T-cell (primary cell): Measurements from ENCODE around the gene OR1D5. TPM values are rescaled to one million over a fixed set of nuclear protein-coding genes. Genes with fewer than 3 reads are reported as not detected.
A peak's percentile ranks its signal among the peaks of the same experiment; 100 is the strongest.
"Not testable (repeated sequence)": the region's sequence is repeated elsewhere in the genome, so short reads cannot be mapped to it uniquely, and the experiment has no call there.

ENCODE experiments used
- ATAC-seq, 4 experiments: fragments of 200-7000 bp in 3 of 4; fragments of 150-1000 bp in 1 of 4; cut with Tn5 transposase; replicated peaks in 1 of 4; 1 replicate in 3 of 4; 2 replicates in 1 of 4; pipeline ENCODE4 v1.10.0; 2021; ENCODE audit warnings: moderate library complexity in 3 of 4, mild to moderate bottlenecking in 2 of 4, moderate number of reproducible peaks in 1 of 4
- CTCF ChIA-PET, 2 donors: fragments of 300-600 bp; sonication (Branson Sonifier 250); formaldehyde crosslinking; loops; one replicate each; lab custom pipeline; 2022; ENCODE audit warnings: antibody characterized with exemption in 2 of 2; lab: Charles Lee
- POLR2A ChIA-PET, 2 donors: fragments of 300-600 bp; sonication (Branson Sonifier 250); formaldehyde crosslinking; loops; one replicate each; lab custom pipeline; 2022; ENCODE audit warnings: antibody characterized with exemption in 2 of 2; lab: Charles Lee
- DNase-seq, 35 experiments: peaks; one replicate each; pipeline versions ENCODE4 v3.0.0 to v3.0.0-alpha.2; 2013 to 2023
- H3K27ac ChIP-seq: one replicate; pipeline ENCODE4 v1.5.1; 2013; ENCODE audit warnings: low read length
- H3K27me3 ChIP-seq, 2 experiments: replicated peaks in 1 of 2; 1 replicate in 1 of 2; 2 replicates in 1 of 2; pipeline versions ENCODE4 v1.6.1 to v1.7.0; 2013; ENCODE audit warnings: low read length in 1 of 2, mixed read lengths in 1 of 2; ENCODE audit not compliant: control insufficient read depth in 2 of 2, insufficient read depth in 2 of 2; ENCODE audit errors: extremely low read depth in 1 of 2
- H3K36me3 ChIP-seq, 2 donors: 1 replicate in 1 of 2; 2 replicates in 1 of 2; pipeline versions ENCODE4 v1.6.1 to v1.7.0; 2013; ENCODE audit warnings: low read length in 1 of 2; ENCODE audit not compliant: control insufficient read depth in 2 of 2, insufficient read depth in 1 of 2; ENCODE audit errors: extremely low read depth in 1 of 2
- H3K4me1 ChIP-seq, 2 experiments: 1 replicate in 1 of 2; 2 replicates in 1 of 2; pipeline versions ENCODE4 v1.6.1 to v1.7.0; 2013; ENCODE audit warnings: low read length in 2 of 2, mixed read lengths in 1 of 2; ENCODE audit not compliant: insufficient read depth in 2 of 2, control insufficient read depth in 1 of 2; ENCODE audit errors: extremely low read depth in 1 of 2
- H3K4me3 ChIP-seq, 2 donors: 1 replicate in 1 of 2; 2 replicates in 1 of 2; pipeline versions ENCODE4 v1.5.1 to v1.7.0; 2013; ENCODE audit warnings: mild to moderate bottlenecking in 2 of 2, low read length in 1 of 2, moderate library complexity in 1 of 2; ENCODE audit not compliant: control insufficient read depth in 1 of 2; ENCODE audit errors: extremely low read depth in 1 of 2
- H3K9me3 ChIP-seq: 2 replicates; pipeline ENCODE4 v1.7.0; 2013
- H3K27ac Mint-ChIP-seq, 2 donors: one replicate each; pipeline ENCODE4 v1.8.0; 2020 to 2021; ENCODE audit warnings: mild to moderate bottlenecking in 2 of 2, mixed read lengths in 2 of 2
- H3K27me3 Mint-ChIP-seq, 2 donors: one replicate each; pipeline ENCODE4 v1.8.0; 2021 to 2022; ENCODE audit warnings: mixed read lengths in 2 of 2
- H3K36me3 Mint-ChIP-seq: one replicate; pipeline ENCODE4 v1.8.0; 2021; ENCODE audit warnings: mixed read lengths
- H3K4me1 Mint-ChIP-seq, 3 donors: one replicate each; pipeline ENCODE4 v1.8.0; 2020 to 2022; ENCODE audit warnings: mixed read lengths in 3 of 3, mild to moderate bottlenecking in 1 of 3
- H3K4me3 Mint-ChIP-seq, 3 donors: one replicate each; pipeline ENCODE4 v1.8.0; 2020 to 2022; ENCODE audit warnings: mild to moderate bottlenecking in 3 of 3, mixed read lengths in 3 of 3, moderate library complexity in 3 of 3
- H3K9me3 Mint-ChIP-seq, 3 donors: one replicate each; pipeline ENCODE4 v1.8.0; 2020 to 2022; ENCODE audit warnings: mixed read lengths in 3 of 3
- WGBS: methylation state at CpG from one replicate; pipeline ENCODE4 v1.1.5; 2013; ENCODE audit warnings: missing lambda C conversion rate; ENCODE audit not compliant: insufficient coverage; 5-methylcytosine and 5-hydroxymethylcytosine counted together
- total RNA-seq, 35 experiments: library from RNA in 6 of 35; stranded (reverse) in 6 of 35; fragments of 120-200 nt in 1 of 35; gene quantifications; one replicate each; pipeline versions ENCODE4 v1.2.1 to v1.2.4 and lab custom pipeline; 2013 to 2026

Gene OR1D5
- total RNA-seq, 5 donors from 2014 or later (not counting 1 experiment from before 2014, with no cell fraction given) = not detected

DNA sequence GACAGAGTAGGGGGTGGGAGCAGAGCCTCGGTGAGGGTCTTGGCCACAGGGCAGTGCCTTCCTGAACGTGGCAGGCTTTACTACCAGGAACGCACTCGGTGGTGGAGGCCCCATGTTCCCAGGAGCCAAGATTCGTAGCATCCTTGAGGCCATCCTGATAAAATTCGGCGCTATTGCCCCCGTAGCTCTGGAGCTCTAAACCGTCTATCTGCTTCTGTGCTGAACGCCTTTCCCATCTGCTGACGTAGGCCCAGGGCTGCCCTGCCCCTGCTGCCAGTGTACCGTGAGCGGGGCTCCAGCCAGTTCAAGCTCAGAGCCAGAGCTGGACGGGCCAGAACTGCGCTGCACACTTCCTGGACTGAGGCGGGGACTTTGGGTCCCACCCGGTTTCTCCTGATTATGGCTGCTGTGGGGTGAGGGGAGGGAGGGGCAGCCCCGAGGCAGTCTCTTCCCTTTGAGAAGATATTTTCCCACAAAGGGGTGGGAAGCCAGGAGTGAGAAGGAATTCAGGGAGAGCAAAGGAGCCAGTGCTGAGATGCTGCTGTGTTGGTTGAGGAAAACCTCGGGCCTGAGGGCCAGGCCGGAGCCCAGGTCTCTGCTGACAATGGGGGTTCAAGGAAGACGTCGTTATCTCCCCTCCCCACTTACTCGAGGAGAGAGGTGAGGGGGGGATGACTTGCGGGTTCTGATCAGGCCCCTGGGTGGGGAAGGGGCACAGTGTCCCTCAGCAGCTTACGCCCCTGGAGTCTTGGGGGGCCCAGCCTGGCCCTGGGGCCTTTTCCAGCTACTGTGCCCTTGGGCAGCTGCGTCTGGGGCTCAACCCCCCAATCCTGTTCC is 29.4 kb downstream of the OR1D5 start:
- Mint-ChIP-seq H3K27me3 (no peaks in the 10 kb centered on the region), H3K27ac (no peak overlapping the region), H3K4me1 (peaks cover 2% of the 10 kb centered on the region in 3 donors), H3K9me3 (no peaks in the 10 kb centered on the region), H3K4me3 (no peak overlapping the region), H3K36me3 (peaks cover 25% of the 10 kb centered on the region)
- Histone ChIP-seq H3K27ac (no peak overlapping the region), H3K27me3 (no peaks in the 10 kb centered on the region), H3K9me3 (no peaks in the 10 kb centered on the region), H3K4me1 (no peaks in the 10 kb centered on the region), H3K36me3 (peaks cover 0 to 22% of the 10 kb centered on the region in 2 donors), H3K4me3 (no peak overlapping the region)
- 88% methylated on average over 14 of the region's 26 CpGs for WGBS
- peak in 1 of 35 experiments; percentile 7 for DNase-seq
- ATAC-seq = no peak
- POLR2A ChIA-PET = no interaction called here
- CTCF ChIA-PET = no interaction called here

DNA sequence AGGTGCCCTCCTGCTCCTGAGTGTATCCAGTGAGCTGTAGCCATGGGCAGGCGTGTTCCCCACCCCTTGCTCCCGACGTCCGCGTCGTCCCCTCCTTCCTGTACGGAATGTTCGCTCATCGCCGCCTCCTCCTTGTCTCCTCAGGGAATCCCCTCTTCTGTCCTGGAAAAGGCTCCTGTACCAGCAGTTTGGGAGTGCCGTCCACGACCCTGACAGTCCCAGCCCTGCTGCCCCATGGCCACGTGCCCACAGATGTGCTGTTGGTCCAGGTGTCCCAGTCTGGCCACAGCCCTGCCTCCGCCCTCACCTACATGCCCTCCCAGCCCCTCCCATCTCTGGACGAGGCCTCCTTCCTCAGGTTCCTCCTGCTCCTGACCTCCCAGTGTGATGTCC is 30.2 kb downstream of the OR1D5 start:
- Mint-ChIP-seq H3K4me1 (no peaks in the 10 kb centered on the region), H3K36me3 (peaks cover 29% of the 10 kb centered on the region), H3K27ac (no peak overlapping the region), H3K9me3 (no peaks in the 10 kb centered on the region), H3K4me3 (no peak overlapping the region), H3K27me3 (no peaks in the 10 kb centered on the region)
- peaks cover 0 to 25% of the 10 kb centered on the region in 2 donors for H3K36me3 ChIP-seq
- H3K9me3 ChIP-seq = no peaks in the 10 kb centered on the region
- no peak overlapping the region for H3K27ac ChIP-seq
- DNase-seq (no peak), ATAC-seq (no peak)
- H3K4me3 ChIP-seq = no peak overlapping the region
- no peaks in the 10 kb centered on the region for H3K27me3 ChIP-seq
- 90% methylated on average over 13 of the region's 15 CpGs for WGBS
- ChIA-PET POLR2A (no interaction called here), CTCF (no interaction called here)
- no peaks in the 10 kb centered on the region for H3K4me1 ChIP-seq

DNA sequence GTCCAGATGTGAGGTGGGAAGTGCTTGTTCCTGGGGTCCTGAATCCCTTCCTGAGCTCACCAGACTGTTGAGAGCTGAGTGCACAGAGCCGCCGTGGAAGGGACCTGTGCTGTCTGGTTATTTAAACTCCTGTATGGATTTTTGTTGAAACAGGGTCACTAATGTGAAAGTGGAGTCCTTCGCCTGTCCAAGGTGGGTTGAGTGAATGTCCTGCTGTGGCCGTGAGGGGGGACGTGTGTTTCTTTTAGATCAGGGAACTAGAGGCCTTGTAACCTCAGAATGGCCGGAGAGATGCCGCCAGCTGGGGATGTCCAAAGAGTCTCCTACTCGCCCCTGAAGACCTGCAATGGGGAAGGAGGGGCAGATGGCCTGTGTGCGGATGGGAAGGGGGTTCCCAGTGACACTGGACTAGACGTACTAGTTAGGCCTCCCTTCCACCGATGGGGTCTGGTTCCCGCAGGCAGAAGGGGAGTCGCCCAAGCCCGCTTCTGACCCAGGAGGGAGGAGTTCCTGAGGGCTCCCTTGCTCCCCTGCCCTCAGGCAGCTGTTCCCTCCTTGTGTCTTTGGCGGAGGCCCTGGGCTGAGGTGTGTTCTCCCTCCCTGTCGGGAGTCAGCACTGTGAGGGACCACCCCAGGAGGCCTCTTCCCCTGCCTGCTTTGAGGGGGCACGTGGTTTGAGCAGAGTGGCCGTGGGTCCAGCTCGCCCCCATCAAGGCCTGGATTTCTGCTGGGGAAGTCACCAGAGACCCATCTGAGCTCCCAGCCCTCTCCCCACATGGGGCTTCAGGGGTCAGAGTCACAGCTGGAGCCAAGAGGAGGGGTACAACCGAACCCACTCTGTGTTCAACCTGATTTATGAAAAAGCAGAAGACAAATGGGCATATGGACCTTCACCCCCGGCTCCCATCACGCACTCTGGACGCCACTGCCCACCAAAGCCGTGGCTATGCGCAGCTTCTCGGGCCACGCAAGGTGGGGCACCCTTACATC is 30.9 kb downstream of the OR1D5 start:
- Mint-ChIP-seq H3K27me3 (no peaks in the 10 kb centered on the region), H3K36me3 (peaks cover 34% of the 10 kb centered on the region), H3K4me1 (no peaks in the 10 kb centered on the region), H3K9me3 (no peaks in the 10 kb centered on the region), H3K27ac (no peak overlapping the region), H3K4me3 (no peak overlapping the region)
- peaks cover 0 to 30% of the 10 kb centered on the region in 2 donors for H3K36me3 ChIP-seq
- no peaks in the 10 kb centered on the region for H3K4me1 ChIP-seq
- DNase-seq (peak in 1 of 35 experiments; percentile 3), ATAC-seq (no peak)
- ChIA-PET CTCF (interaction anchor here in 1 of 2 donors (0.8 kb wide), 1 partner anchor 19 kb away, joined by 3 read pairs; no protein-coding TSS in a partner anchor), POLR2A (no interaction called here)
- H3K27me3 ChIP-seq = no peaks in the 10 kb centered on the region
- WGBS = 90% methylated on average over 23 of the region's 27 CpGs
- no peaks in the 10 kb centered on the region for H3K9me3 ChIP-seq
- no peak overlapping the region for H3K27ac ChIP-seq
- no peak overlapping the region for H3K4me3 ChIP-seq

DNA sequence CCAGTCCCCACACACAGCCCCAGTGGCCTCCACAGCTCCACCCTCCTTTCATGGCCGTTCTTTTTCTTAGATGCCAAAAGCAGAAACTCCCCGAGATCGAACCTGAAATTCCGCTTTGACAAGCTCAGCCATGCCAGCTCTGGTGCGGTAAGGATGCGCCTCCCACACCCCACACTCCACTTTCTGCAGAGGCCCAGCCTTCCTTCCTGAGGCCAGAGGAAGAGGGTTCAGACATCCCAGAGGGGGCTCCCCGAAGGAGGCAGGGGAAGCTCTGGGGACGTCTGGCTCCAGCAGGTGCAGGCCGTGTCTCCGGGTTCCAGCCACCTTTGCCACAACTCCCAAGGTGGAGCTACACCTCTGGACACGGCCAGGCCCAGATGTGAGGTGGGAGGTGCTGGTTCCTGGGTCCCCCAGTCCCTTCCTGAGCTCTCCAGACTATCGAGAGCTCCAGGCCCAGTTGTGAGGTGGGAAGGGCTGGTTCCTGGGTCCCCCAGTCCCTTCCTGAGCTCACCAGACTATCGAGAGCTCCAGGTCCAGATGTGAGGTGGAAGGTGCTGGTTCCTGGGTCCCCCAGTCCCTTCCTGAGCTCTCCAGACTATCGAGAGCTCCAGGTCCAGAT is 32.4 kb downstream of the OR1D5 start:
- DNase-seq, H3K4me1 Mint-ChIP-seq, POLR2A ChIA-PET, H3K9me3 Mint-ChIP-seq, H3K9me3 ChIP-seq, H3K4me3 ChIP-seq, H3K4me3 Mint-ChIP-seq, H3K27ac ChIP-seq, H3K27me3 ChIP-seq, H3K4me1 ChIP-seq, ATAC-seq, H3K27ac Mint-ChIP-seq, H3K27me3 Mint-ChIP-seq: not testable (repeated sequence)
- H3K36me3 Mint-ChIP-seq = peaks cover 34% of the 10 kb centered on the region
- CTCF ChIA-PET = interaction anchor here in 1 of 2 donors (0.9 kb wide), 1 partner anchor 526 kb away, joined by 3 read pairs; no protein-coding TSS in a partner anchor
- peaks cover 2 to 45% of the 10 kb centered on the region in 2 donors for H3K36me3 ChIP-seq
- WGBS = 94% methylated on average over 6 of the region's 14 CpGs

DNA sequence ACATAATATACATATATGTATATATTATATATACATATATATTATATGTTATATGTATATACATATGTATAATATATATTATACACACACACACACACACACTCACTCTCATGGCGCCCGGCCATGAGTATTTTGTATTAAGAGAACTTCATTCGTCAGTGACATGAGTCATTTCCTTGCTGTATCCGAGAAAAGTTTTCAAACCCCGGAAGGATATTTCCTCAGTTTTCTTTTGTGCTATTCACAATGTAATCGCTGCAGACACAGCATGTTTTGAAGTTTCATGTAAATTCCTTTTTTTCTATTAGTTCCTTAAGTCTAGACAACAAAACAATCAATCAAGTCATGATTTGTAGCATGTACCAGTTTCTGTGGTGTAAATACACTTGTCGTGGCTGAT is 33.3 kb downstream of the OR1D5 start:
- no peaks in the 10 kb centered on the region for H3K4me1 ChIP-seq
- ChIA-PET POLR2A (no interaction called here), CTCF (interaction anchor here in 1 of 2 donors (0.9 kb wide), 1 partner anchor 526 kb away, joined by 3 read pairs; no protein-coding TSS in a partner anchor)
- no CpG with 5 or more reads among the region's 7 CpGs for WGBS
- H3K9me3 ChIP-seq = no peaks in the 10 kb centered on the region
- no peaks in the 10 kb centered on the region for H3K9me3 Mint-ChIP-seq
- no peak overlapping the region for H3K4me3 ChIP-seq
- H3K27me3 Mint-ChIP-seq = no peaks in the 10 kb centered on the region
- no peak overlapping the region for H3K4me3 Mint-ChIP-seq
- DNase-seq = no peak
- no peaks in the 10 kb centered on the region for H3K4me1 Mint-ChIP-seq
- H3K27ac ChIP-seq = no peak overlapping the region
- no peaks in the 10 kb centered on the region for H3K27me3 ChIP-seq
- ATAC-seq = no peak
- no peak overlapping the region for H3K27ac Mint-ChIP-seq
- H3K36me3 Mint-ChIP-seq = peaks cover 30% of the 10 kb centered on the region
- peaks cover 3 to 52% of the 10 kb centered on the region in 2 donors for H3K36me3 ChIP-seq
